ENCODE data around the gene ARPP21.

GRCh38 chr3:35733864-35734263, 94.5 kb downstream of the ARPP21 start:
- TF ChIP-seq POLR2A (IDR thresholded peaks at IDR 0.05) (no peak), CTCF (IDR thresholded peaks at IDR 0.05) (no peak)

All from esophagus squamous epithelium (tissue), 4 donors.